KMS-11 (cell line): ENCODE results near the gene NCR1.
"Not testable (repeated sequence)": the region's sequence is repeated elsewhere in the genome, so short reads cannot be mapped to it uniquely, and the experiment has no call there.

ENCODE experiments used
- H2AFZ ChIP-seq: fragments of 200-600 bp; sonication (generic); 2 replicates; pipeline ENCODE4 v1.6.1; 2016; ENCODE audit warnings: antibody characterized with exemption, mixed run types, low read depth
- H3K27ac ChIP-seq: fragments of 200-600 bp; sonication (generic); 2 replicates; pipeline ENCODE4 v1.6.1; 2016; ENCODE audit warnings: mild to moderate bottlenecking, mixed run types
- H3K27me3 ChIP-seq: fragments of 200-600 bp; sonication (generic); 2 replicates; pipeline ENCODE4 v1.6.1; 2017; ENCODE audit warnings: mild to moderate bottlenecking, low read depth, mixed run types, moderate library complexity; ENCODE audit not compliant: insufficient read depth
- H3K36me3 ChIP-seq: fragments of 200-600 bp; sonication (generic); 2 replicates; pipeline ENCODE4 v1.6.1; 2017; ENCODE audit warnings: mild to moderate bottlenecking, mixed run types; ENCODE audit not compliant: insufficient read depth
- H3K4me1 ChIP-seq: fragments of 200-600 bp; sonication (generic); 2 replicates; pipeline ENCODE4 v1.6.1; 2016; ENCODE audit warnings: mild to moderate bottlenecking, low read depth, mixed run types; ENCODE audit not compliant: poor library complexity, severe bottlenecking
- H3K4me2 ChIP-seq: fragments of 200-600 bp; sonication (generic); 2 replicates; pipeline ENCODE4 v1.7.0; 2016; ENCODE audit warnings: mild to moderate bottlenecking, mixed run types
- H3K4me3 ChIP-seq: fragments of 200-600 bp; sonication (generic); IDR thresholded peaks from 2 replicates; pipeline ENCODE4 v1.6.1; 2017; ENCODE audit warnings: low read depth, low read length, mixed read lengths; ENCODE audit not compliant: insufficient read depth
- H3K79me2 ChIP-seq: fragments of 200-600 bp; sonication (generic); 2 replicates; pipeline ENCODE4 v1.6.1; 2016; ENCODE audit warnings: low read depth, mixed run types; ENCODE audit not compliant: insufficient read depth
- H3K9ac ChIP-seq: fragments of 200-600 bp; sonication (generic); 2 replicates; pipeline ENCODE4 v1.6.1; 2016; ENCODE audit warnings: mild to moderate bottlenecking, mixed run types
- H4K20me1 ChIP-seq: fragments of 200-600 bp; sonication (generic); 2 replicates; pipeline ENCODE4 v1.6.1; 2016; ENCODE audit warnings: mild to moderate bottlenecking, mixed run types; ENCODE audit not compliant: insufficient read depth
- CTCF ChIP-seq: fragments of 200-600 bp; sonication (generic); conservative IDR thresholded peaks from 2 replicates; pipeline ENCODE4 v1.6.1; 2017; ENCODE audit warnings: low read depth, mild to moderate bottlenecking, antibody characterized with exemption, low read length, moderate library complexity, mixed read lengths

NCR1 gene

GRCh38 chr19:54916822-54917221 lies 10.9 kb downstream of the NCR1 start:
- H3K9ac ChIP-seq = no peak overlapping the region
- no peak for TF ChIP-seq CTCF
- H3K4me1 ChIP-seq = no peaks in the 10 kb centered on the region
- H4K20me1 ChIP-seq = no peaks in the 10 kb centered on the region
- H3K27ac ChIP-seq = no peak overlapping the region
- H3K79me2 ChIP-seq = no peaks in the 10 kb centered on the region
- H3K27me3 ChIP-seq = peaks cover 13% of the 10 kb centered on the region; the same call in 1 of the 2 replicates
- H3K36me3 ChIP-seq = no peaks in the 10 kb centered on the region
- no peak overlapping the region for H2AFZ ChIP-seq
- H3K4me2 ChIP-seq = no peak overlapping the region
- no peak overlapping the region for H3K4me3 ChIP-seq

- no peaks in the 10 kb centered on the region for H3K4me1 ChIP-seq
- H3K79me2 ChIP-seq = no peaks in the 10 kb centered on the region
- no peaks in the 10 kb centered on the region for H3K36me3 ChIP-seq
- H4K20me1 ChIP-seq = no peaks in the 10 kb centered on the region
- no peak overlapping the region for H3K4me3 ChIP-seq
- no peak overlapping the region for H3K9ac ChIP-seq
- H2AFZ ChIP-seq = no peak overlapping the region
- H3K27me3 ChIP-seq = peaks cover 6% of the 10 kb centered on the region; the same call in 1 of the 2 replicates
- no peak overlapping the region for H3K27ac ChIP-seq
- no peak for TF ChIP-seq CTCF
- H3K4me2 ChIP-seq = no peak overlapping the region
These were observed 12.6 kb downstream of the NCR1 start for GRCh38 chr19:54918499-54918898.

GRCh38 chr19:54919646-54920563 lies 14.0 kb downstream of the NCR1 start:
- H3K4me1 ChIP-seq, H3K4me3 ChIP-seq, H3K27me3 ChIP-seq, H2AFZ ChIP-seq, H3K79me2 ChIP-seq, H3K27ac ChIP-seq, H4K20me1 ChIP-seq, H3K36me3 ChIP-seq, H3K9ac ChIP-seq, H3K4me2 ChIP-seq: not testable (repeated sequence)

GRCh38 chr19:54921082-54921481 lies 15.1 kb downstream of the NCR1 start:
- Histone ChIP-seq H2AFZ (no peak overlapping the region), H3K4me3 (no peak overlapping the region), H3K27ac (no peak overlapping the region), H3K79me2 (no peaks in the 10 kb centered on the region), H3K9ac (no peak overlapping the region), H4K20me1 (no peaks in the 10 kb centered on the region), H3K36me3 (no peaks in the 10 kb centered on the region), H3K4me2 (no peak overlapping the region), H3K4me1 (no peaks in the 10 kb centered on the region), H3K27me3 (no peaks in the 10 kb centered on the region; the same call in 1 of the 2 replicates)
- no peak for TF ChIP-seq CTCF

- Histone ChIP-seq H3K4me3 (no peak overlapping the region), H3K9ac (no peak overlapping the region), H3K79me2 (no peaks in the 10 kb centered on the region), H3K36me3 (no peaks in the 10 kb centered on the region), H3K27me3 (no peaks in the 10 kb centered on the region; the same call in 1 of the 2 replicates), H3K27ac (no peak overlapping the region), H2AFZ (no peak overlapping the region), H3K4me2 (no peak overlapping the region), H3K4me1 (no peaks in the 10 kb centered on the region), H4K20me1 (no peaks in the 10 kb centered on the region)
- no peak for TF ChIP-seq CTCF
These were observed 17.3 kb downstream of the NCR1 start for GRCh38 chr19:54923276-54923675.
